Chondrocyte (in vitro differentiated cells): ENCODE measurements around the gene KLHL3. TPM values are rescaled to one million over a fixed set of nuclear protein-coding genes. Genes with fewer than 3 reads are reported as not detected.

Experiments
- DNase-seq: peaks from one replicate; pipeline ENCODE4 v3.0.0; 2021; ENCODE audit warnings: mixed read lengths, low spot score
- H3K27ac Mint-ChIP-seq: one replicate; pipeline ENCODE4 v1.8.0; 2021; ENCODE audit warnings: mild to moderate bottlenecking, moderate library complexity, mixed read lengths; ENCODE audit not compliant: unreplicated experiment
- H3K27me3 Mint-ChIP-seq: 2 replicates; pipeline ENCODE4 v1.8.0; 2021; ENCODE audit warnings: low read depth, mixed read lengths
- H3K36me3 Mint-ChIP-seq: 2 replicates; pipeline ENCODE4 v1.8.0; 2021; ENCODE audit warnings: low read depth, mixed read lengths
- H3K4me1 Mint-ChIP-seq: 2 replicates; pipeline ENCODE4 v1.8.0; 2021; ENCODE audit warnings: low read depth, mild to moderate bottlenecking, mixed read lengths
- H3K4me3 Mint-ChIP-seq: one replicate; pipeline ENCODE4 v1.8.0; 2021; ENCODE audit warnings: mild to moderate bottlenecking, moderate library complexity, mixed read lengths; ENCODE audit not compliant: unreplicated experiment
- H3K9me3 Mint-ChIP-seq: 2 replicates; pipeline ENCODE4 v1.8.0; 2021; ENCODE audit warnings: low read depth, mixed read lengths
- CTCF ChIP-seq: fragments of 200-600 bp; sonication (generic); IDR thresholded peaks from 2 replicates; pipeline ENCODE4 v1.5.0; 2021; ENCODE audit warnings: antibody characterized with exemption, mild to moderate bottlenecking, moderate library complexity
- total RNA-seq: library from RNA; stranded (reverse); gene quantifications from 3 replicates; pipeline ENCODE4 v1.2.1, GENCODE V29; 2021

KLHL3 gene
- total RNA-seq, 1 donor from 2014 or later, result 1.9 TPM

DNA sequence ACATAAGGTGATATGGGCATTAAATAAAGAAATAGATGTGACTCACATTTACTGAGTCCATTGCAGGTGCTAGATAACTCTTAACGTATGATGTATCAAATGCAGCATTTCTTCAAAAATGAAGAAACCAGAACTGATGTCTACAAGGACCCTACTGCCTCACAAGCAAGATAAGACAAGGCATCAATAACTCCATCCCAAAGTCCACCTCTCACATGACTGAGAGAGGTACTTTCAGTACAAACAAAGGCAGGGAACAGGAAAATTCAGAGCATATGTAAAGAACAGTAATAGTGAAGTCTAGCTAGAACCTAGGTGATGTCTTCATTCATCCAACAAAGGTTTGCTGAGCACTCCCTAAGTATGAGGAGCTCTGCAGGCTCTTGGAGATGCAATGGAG lies 54.7 kb downstream of the KLHL3 start:
- H3K27ac Mint-ChIP-seq, result no peak overlapping the region
- H3K27me3 Mint-ChIP-seq, result no peaks in the 10 kb centered on the region
- no peaks in the 10 kb centered on the region for H3K36me3 Mint-ChIP-seq
- no peak for TF ChIP-seq CTCF
- no peak for DNase-seq
- H3K9me3 Mint-ChIP-seq, result no peaks in the 10 kb centered on the region
- no peak overlapping the region for H3K4me3 Mint-ChIP-seq
- H3K4me1 Mint-ChIP-seq, result peaks cover 8% of the 10 kb centered on the region

DNA sequence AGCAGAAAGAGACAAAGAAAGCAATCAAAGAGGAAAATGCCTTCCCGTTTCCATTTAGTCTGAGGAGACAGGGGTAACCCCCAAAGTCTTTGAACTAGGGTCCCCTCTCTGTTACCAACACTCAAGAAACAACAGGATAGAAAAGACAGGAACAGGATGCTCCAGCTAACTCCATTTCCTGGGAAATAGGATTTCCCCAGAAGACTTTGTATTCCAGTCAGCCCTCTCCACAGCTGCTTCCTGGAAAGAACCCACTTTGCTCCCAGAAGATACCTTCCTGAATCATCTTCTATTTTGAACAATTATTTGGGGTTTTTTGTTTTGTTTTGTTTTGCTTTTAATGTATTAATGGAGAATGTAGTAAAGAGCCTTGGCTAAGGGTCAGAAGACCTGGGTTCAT lies 56.0 kb downstream of the KLHL3 start:
- Mint-ChIP-seq H3K27ac (no peak overlapping the region), H3K27me3 (no peaks in the 10 kb centered on the region), H3K4me1 (peaks cover 8% of the 10 kb centered on the region)

DNA sequence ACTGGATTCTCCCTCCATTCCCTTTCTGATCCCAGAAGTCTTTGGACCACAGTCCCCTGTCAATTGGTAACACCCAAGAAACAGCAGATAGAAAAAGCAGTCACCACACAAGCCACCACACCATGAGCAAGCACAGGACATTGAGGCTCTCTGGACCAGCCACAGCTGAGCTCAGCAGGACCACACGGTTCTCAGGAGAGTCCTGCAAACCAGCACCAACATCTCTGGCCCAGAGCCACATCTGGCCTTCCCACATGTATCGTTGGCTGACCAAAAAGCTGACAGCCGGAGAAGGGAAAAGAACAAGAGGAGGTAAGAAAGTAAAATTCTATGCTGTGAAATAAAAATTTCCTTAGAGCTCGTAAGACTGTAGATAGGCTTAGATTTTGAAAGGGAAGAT lies 56.7 kb downstream of the KLHL3 start:
- peaks cover 8% of the 10 kb centered on the region for H3K4me1 Mint-ChIP-seq
- TF ChIP-seq CTCF, result no peak
- DNase-seq, result no peak
- no peak overlapping the region for H3K27ac Mint-ChIP-seq
- H3K27me3 Mint-ChIP-seq, result no peaks in the 10 kb centered on the region
- H3K9me3 Mint-ChIP-seq, result no peaks in the 10 kb centered on the region
- H3K36me3 Mint-ChIP-seq, result no peaks in the 10 kb centered on the region
- H3K4me3 Mint-ChIP-seq, result no peak overlapping the region

More for the DNA sequence above, 56.0 kb downstream of the KLHL3 start:
- no peaks in the 10 kb centered on the region for H3K36me3 Mint-ChIP-seq
- no peak overlapping the region for H3K4me3 Mint-ChIP-seq
- no peak for TF ChIP-seq CTCF
- no peaks in the 10 kb centered on the region for H3K9me3 Mint-ChIP-seq
- DNase-seq, result no peak

DNA sequence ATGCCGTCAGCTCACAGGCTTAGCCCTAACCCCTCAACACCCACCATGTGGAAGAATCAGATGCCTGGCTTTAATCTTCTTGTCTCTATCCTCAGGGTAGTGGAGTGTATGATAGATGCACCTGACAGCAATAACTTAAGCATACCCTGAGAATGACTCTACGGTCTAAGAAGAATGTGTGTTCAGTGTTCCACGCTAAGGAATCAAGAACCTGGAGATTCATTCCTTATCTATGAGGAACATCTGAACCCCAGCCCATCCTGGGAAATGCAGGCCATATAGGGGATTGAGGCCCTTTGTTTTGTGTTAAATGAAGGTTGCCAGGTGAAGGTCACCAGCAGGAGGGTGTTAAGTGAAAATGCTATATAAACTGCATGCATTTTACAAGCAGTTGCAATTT lies 63.0 kb downstream of the KLHL3 start:
- TF ChIP-seq CTCF, result no peak
- Mint-ChIP-seq H3K4me1 (no peaks in the 10 kb centered on the region), H3K9me3 (no peaks in the 10 kb centered on the region), H3K27me3 (no peaks in the 10 kb centered on the region), H3K4me3 (no peak overlapping the region), H3K27ac (no peak overlapping the region), H3K36me3 (no peaks in the 10 kb centered on the region)
- no peak for DNase-seq

GRCh38 chr5:137672001-137672400 lies 63.9 kb downstream of the KLHL3 start:
- no peaks in the 10 kb centered on the region for H3K36me3 Mint-ChIP-seq
- H3K27me3 Mint-ChIP-seq, result no peaks in the 10 kb centered on the region
- H3K9me3 Mint-ChIP-seq, result no peaks in the 10 kb centered on the region
- no peak overlapping the region for H3K27ac Mint-ChIP-seq
- no peak for DNase-seq
- no peaks in the 10 kb centered on the region for H3K4me1 Mint-ChIP-seq
- no peak overlapping the region for H3K4me3 Mint-ChIP-seq
- TF ChIP-seq CTCF, result no peak
